ENCODE results near the gene SLC24A3. TPM values are rescaled to one million over a fixed set of nuclear protein-coding genes. Genes with fewer than 3 reads are reported as not detected.

Gene SLC24A3
- total RNA-seq, 1 donor from 2014 or later = 0.11 TPM

GRCh38 chr20:19330038-19330437, 117.6 kb downstream of the SLC24A3 start:
- TF ChIP-seq CTCF (IDR thresholded peaks at IDR 0.05) = no peak
- no peaks in the 10 kb centered on the region for H3K27me3 Mint-ChIP-seq (ENCODE audit: unreplicated experiment)
- DNase-seq (ENCODE audit: extremely low spot score, unreplicated experiment) = no peak
- no peak overlapping the region for H3K4me3 Mint-ChIP-seq (ENCODE audit: unreplicated experiment)
- no peaks in the 10 kb centered on the region for H3K9me3 Mint-ChIP-seq (ENCODE audit: unreplicated experiment)
- no peaks in the 10 kb centered on the region for H3K36me3 Mint-ChIP-seq (ENCODE audit: unreplicated experiment)
- H3K4me1 Mint-ChIP-seq (ENCODE audit: unreplicated experiment) = no peaks in the 10 kb centered on the region
- no peak overlapping the region for H3K27ac Mint-ChIP-seq (ENCODE audit: unreplicated experiment)

- H3K27ac Mint-ChIP-seq (ENCODE audit: unreplicated experiment) = no peak overlapping the region
- no peak overlapping the region for H3K4me3 Mint-ChIP-seq (ENCODE audit: unreplicated experiment)
- H3K4me1 Mint-ChIP-seq (ENCODE audit: unreplicated experiment) = no peaks in the 10 kb centered on the region
- H3K36me3 Mint-ChIP-seq (ENCODE audit: unreplicated experiment) = no peaks in the 10 kb centered on the region
- H3K9me3 Mint-ChIP-seq (ENCODE audit: unreplicated experiment) = no peaks in the 10 kb centered on the region
- no peak for TF ChIP-seq CTCF (IDR thresholded peaks at IDR 0.05)
- H3K27me3 Mint-ChIP-seq (ENCODE audit: unreplicated experiment) = no peaks in the 10 kb centered on the region
- no peak for DNase-seq (ENCODE audit: extremely low spot score, unreplicated experiment)
These were observed 118.3 kb downstream of the SLC24A3 start for GRCh38 chr20:19330731-19331130.

- Mint-ChIP-seq H3K27ac (ENCODE audit: unreplicated experiment) (no peak overlapping the region), H3K4me3 (ENCODE audit: unreplicated experiment) (no peak overlapping the region), H3K36me3 (ENCODE audit: unreplicated experiment) (no peaks in the 10 kb centered on the region), H3K27me3 (ENCODE audit: unreplicated experiment) (no peaks in the 10 kb centered on the region), H3K9me3 (ENCODE audit: unreplicated experiment) (no peaks in the 10 kb centered on the region), H3K4me1 (ENCODE audit: unreplicated experiment) (no peaks in the 10 kb centered on the region)
- no peak for DNase-seq (ENCODE audit: extremely low spot score, unreplicated experiment)
- no peak for TF ChIP-seq CTCF (IDR thresholded peaks at IDR 0.05)
These were observed 121.1 kb downstream of the SLC24A3 start for GRCh38 chr20:19333563-19333962.

- Mint-ChIP-seq H3K4me3 (ENCODE audit: unreplicated experiment) (no peak overlapping the region), H3K4me1 (ENCODE audit: unreplicated experiment) (no peaks in the 10 kb centered on the region), H3K9me3 (ENCODE audit: unreplicated experiment) (no peaks in the 10 kb centered on the region), H3K27me3 (ENCODE audit: unreplicated experiment) (no peaks in the 10 kb centered on the region), H3K27ac (ENCODE audit: unreplicated experiment) (no peak overlapping the region), H3K36me3 (ENCODE audit: unreplicated experiment) (no peaks in the 10 kb centered on the region)
- TF ChIP-seq CTCF (IDR thresholded peaks at IDR 0.05) = no peak
- no peak for DNase-seq (ENCODE audit: extremely low spot score, unreplicated experiment)
These were observed 122.9 kb downstream of the SLC24A3 start for GRCh38 chr20:19335341-19335740.

- DNase-seq (ENCODE audit: extremely low spot score, unreplicated experiment) = no peak
- no peaks in the 10 kb centered on the region for H3K36me3 Mint-ChIP-seq (ENCODE audit: unreplicated experiment)
- no peak for TF ChIP-seq CTCF (IDR thresholded peaks at IDR 0.05)
- H3K4me1 Mint-ChIP-seq (ENCODE audit: unreplicated experiment) = no peaks in the 10 kb centered on the region
- H3K9me3 Mint-ChIP-seq (ENCODE audit: unreplicated experiment) = no peaks in the 10 kb centered on the region
- no peaks in the 10 kb centered on the region for H3K27me3 Mint-ChIP-seq (ENCODE audit: unreplicated experiment)
- no peak overlapping the region for H3K27ac Mint-ChIP-seq (ENCODE audit: unreplicated experiment)
- H3K4me3 Mint-ChIP-seq (ENCODE audit: unreplicated experiment) = no peak overlapping the region
These were observed 123.5 kb downstream of the SLC24A3 start for GRCh38 chr20:19335916-19336315.
